Embryonic facial prominence (tissue), 1 donor: ENCODE data around the gene TLK1.
"Not testable (repeated sequence)": the region's sequence is repeated elsewhere in the genome, so short reads cannot be mapped to it uniquely, and the experiment has no call there.

Experiments used
- DNase-seq: peaks from one replicate; pipeline ENCODE4 v3.0.0-alpha.2; 2016; ENCODE audit errors: extremely low spot score

The TLK1 gene

GRCh38 chr2:171083451-171083850, 77.2 kb downstream of the TLK1 start:
- DNase-seq = no peak

GRCh38 chr2:171081649-171082111, 79.0 kb downstream of the TLK1 start:
- DNase-seq = no peak

GRCh38 chr2:171080607-171081006, 80.1 kb downstream of the TLK1 start:
- DNase-seq = no peak

DNA sequence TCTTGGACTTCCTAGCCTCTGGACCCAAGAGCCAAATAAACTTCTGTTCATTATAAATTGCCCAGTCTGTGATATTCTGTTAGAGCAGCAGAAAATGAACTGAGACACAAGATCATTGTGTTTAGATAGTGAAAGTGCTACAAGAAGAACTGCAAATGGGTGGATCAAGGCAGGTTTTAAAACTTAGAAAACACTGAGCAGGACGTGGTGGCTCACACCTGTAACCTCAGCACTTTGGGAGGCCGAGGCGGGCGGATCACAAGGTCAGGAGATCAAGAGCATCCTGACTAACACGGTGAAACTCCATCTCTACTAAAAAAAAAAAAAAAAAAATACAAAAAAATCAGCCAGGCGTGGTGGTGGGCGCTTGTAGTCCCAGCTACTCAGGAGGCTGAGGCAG, 84.3 kb downstream of the TLK1 start:
- not testable (repeated sequence) for DNase-seq

DNA sequence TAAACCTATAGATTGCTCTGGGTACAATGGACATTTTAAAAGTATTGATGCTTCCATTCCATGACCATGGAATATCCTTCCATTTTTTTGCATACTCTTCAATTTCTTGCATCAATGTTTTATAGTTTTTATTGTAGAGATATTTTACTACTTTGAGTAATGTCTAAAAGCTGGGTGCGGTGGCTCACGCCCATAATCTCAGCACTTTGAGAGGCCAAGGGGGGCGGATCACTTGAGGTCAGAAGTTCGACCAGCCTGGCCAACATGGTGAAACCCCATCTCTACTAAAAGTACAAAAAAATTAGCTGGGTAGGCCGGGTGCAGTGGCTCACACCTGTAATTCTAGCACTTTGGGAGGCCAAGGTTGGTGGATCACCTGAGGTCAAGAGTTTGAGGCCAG, 88.5 kb downstream of the TLK1 start:
- no peak for DNase-seq

DNA sequence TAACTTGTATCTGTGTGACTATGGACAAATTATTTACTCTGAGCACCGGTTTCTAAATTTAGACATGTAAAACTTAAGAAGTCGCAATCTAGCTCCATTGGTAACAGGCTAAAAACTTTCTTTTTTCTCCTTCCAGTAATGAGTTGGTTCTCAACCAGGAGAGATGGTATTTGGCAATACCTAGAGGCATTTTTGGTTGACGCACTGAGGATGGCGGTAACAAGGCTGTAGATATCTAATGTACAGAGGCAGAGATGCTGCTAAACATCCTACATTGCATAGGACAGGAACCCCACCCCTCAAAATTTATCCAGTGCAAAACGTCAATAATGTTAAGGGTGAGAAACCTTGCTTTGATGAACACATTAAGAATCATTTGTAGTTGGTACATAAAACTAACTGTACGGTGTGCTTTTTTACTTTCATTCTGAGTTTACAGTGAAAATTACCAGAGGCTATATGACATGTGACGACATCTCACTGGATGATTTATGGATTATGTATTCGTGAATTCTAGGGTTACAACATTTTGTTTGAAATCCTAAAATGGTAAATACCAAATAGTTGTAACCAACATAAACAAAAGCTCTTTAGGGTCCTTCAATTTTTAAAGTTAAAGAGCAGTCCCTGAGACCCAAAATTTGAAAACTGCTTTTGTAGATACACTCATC, 91.3 kb downstream of the TLK1 start:
- no peak for DNase-seq

DNA sequence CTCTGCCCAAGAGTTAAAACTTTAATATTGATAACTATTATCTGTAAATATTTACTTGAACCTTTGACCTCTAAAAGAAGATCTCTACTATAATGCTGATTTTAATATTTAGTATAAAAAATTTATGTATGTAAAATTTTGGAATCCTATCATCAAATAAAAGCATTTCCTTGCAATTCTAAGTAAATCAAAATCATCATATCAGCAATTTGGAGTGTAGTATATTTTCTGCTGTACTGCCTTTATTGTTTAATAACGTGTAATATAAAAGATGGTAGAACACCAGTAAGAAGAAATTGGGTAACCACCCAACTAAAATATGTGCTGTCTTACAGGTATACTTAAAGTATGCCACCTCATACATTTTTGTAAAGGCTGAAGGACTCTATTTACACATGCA, 94.6 kb downstream of the TLK1 start:
- no peak for DNase-seq

DNA sequence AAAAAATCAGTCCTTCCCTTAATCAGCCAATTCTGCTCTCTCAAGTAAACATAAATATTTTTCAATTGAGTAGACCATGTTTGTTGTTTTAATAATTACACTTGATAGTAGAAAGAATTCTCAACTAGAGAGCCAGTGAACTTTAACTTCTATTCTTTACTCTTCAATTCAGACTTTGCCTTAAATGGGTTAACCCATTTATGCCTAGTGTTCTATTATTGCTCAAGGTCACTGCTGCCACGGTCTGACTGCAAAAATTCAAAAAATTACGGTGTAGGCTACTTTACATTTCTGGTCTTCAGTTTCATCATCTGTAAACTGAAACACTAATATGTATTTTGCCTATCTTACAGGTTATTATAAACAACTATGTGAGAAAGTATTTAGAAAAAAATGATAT, 103.1 kb downstream of the TLK1 start:
- no peak for DNase-seq

DNA sequence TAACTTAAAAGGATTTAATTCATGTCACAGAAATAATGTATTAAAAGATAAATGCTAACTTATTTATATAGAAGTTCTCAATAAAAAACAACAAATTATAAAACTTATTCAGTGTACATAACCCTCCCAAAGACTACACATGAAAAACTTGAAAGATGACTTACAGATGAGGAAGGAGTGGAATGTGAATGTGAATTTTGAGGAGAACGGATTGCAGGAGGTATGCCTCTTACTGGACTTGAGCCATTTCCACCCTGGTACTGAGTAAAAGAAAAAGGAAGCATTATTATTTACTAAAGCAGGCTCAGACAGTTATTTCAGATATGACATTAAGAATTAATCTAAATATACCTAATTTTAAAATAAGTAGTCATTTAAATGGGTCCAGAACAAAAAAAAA, 104.4 kb downstream of the TLK1 start:
- DNase-seq = no peak

- DNase-seq = no peak
Observed at GRCh38 chr2:171049691-171050090, 111.0 kb downstream of the TLK1 start.

DNA sequence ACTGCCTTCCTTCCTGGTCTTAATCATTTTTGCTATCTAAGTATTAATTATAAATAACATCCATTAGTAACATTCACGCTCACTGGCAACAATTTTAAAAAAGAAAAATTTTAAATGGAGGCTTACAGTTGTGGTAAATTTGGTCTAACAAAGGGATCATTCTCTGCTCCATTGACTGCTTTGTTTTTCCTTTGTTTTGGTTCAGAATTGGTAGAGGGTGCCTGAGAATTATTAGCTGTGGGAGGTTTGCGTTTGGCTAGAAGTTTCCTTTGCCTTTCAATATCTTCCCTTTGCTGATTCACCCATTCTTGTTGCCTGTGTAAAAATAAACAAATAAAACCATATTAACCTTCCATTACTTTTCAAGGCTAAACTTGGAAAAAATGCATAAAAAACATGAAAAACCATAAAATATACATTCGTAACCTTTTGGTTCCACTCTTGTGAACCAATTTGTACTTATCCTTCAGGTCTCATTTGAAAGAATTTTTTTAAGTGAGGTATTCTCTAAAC, 114.6 kb downstream of the TLK1 start:
- no peak for DNase-seq

DNA sequence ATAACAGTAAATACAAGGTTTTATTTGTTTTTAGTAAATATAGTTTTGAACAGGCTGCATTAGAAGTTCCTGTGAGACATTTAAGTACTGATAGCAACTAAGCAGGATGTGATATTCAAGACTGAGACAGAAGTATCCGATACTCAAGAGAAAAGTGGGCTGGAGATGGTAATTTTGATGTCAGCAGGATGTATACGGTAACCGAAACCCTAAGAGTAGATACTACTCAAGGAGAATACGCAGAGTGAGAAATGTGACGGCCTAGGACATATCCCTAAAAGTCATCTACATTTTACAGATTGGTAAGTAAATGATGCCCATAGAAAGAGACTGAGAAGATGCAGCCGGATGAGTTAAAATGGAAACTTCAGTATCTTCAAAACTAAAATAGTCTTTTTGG, 116.3 kb downstream of the TLK1 start:
- DNase-seq = no peak

GRCh38 chr2:171042253-171042969, 118.3 kb downstream of the TLK1 start:
- DNase-seq = no peak

DNA sequence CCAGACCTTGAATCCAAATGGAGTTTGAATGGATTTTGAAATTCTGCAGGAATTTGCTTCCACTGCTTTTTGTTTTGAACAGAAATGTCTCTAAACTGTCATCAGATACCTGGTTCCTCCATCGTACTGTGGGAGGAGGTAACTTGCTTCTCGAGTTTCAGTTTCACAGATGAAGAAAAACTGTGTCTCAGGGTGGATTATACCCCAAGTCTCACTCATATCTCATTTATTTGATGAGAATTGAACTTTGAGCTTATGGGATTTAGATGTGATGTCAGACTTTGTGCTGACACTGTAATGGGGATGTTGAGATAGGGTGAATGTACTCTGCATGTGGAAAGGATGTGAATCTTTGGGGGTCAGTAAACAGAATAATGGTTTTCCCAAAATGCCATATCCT, 124.2 kb downstream of the TLK1 start:
- DNase-seq = no peak

DNA sequence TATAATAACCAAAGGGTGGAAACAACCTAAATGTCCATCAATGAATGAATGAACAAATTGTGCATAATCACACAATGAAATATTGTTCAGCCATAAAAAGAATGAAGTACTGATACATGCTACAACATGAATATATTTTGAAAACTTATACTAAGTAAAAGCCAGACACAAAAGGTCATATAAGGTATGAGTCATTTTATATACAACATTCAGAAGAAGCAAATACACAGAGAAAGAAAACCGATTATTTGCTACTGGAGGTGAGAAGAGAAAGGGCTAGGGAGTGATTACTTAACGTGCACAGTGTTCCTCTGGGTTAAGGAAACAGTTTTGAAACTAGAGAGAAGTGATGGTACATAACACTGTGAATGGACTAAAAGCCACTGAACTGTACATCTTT, 126.4 kb downstream of the TLK1 start:
- no peak for DNase-seq

DNA sequence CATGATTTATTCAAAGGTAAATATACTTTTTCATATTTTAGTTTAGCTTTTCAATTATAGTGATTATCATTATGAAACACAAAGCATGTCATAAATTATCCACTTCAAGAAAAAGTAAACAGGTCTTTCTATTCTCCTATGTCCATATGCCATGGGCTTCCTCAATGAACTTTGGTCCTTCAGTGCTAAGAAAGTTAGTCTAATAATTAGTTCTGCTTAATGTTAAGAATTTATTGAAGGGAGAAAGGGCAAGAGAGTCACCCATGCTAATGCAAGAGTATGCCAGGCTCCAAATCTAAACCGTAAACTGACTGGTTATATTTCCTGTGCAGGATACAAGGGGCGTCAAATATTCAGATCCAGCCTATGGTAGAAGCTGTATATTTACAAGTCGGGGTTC, 135.5 kb downstream of the TLK1 start:
- no peak for DNase-seq

GRCh38 chr2:171018522-171018921, 142.2 kb downstream of the TLK1 start:
- no peak for DNase-seq

DNA sequence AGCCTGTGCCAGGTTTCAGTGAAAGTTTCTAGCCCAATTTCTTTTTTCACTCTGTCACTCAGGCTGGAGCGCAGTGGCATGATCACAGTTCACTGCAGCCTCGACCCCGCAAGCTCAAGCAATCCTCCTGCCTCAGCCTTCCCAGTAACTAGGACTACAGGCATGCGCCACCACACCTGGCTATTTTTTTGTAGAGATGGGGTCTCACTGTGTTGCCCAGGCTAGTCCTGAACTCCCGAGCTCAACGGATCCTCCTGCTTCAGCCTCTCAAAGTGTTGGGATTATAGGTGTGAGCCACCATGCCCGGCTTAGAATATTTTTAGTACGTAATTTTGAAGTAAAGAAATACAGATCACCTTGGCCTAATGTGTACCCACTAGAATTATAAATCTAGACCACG, 144.6 kb downstream of the TLK1 start:
- no peak for DNase-seq

DNA sequence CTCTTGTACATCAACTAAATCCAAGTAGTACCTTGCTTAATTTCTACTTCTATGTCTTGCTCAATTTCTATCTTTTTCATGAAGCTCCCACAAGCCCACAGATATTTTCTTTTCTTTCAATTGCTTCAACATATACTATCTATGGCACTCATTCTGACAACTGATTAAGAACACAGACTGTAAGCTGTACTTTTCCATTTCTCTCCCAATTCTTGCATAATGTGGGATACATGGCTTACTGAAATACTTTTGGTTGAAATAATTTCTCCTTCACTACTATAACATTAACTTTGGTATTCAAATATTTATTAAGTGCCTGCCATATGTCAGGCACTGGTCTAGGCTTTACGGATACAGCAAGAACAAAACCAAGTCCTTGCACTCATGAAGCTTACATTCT, 146.8 kb downstream of the TLK1 start:
- no peak for DNase-seq

GRCh38 chr2:171009386-171009785, 151.3 kb downstream of the TLK1 start:
- no peak for DNase-seq

DNA sequence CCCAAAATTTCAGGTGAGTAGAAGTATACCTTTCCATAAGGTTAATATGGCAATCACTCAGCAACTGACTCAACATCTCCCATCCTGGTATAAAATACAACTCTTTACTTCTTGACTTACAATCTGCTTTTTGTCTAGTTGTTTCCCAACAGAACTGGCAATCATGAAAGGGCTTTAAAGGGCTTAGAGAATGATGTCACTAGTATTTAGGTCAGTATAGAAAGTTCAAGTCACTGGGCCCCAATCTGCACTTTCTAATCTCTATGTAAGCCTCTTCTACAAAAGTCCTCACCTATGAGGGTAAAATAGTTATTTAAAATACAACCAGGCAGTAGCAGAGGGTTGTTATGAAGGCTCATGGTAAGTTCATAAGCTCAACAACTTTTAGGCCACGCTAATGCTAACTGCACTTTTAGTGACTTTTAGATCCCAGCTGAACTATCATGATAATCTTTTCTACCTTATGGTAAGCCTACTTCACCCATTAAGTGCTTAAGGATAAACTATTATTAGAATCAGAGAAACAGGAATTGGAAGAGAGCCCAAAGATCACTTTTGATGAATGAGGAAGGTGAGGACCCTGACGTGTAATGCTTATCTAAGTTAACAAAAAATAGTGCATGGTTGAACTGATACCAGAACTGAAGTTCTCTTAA, 152.0 kb downstream of the TLK1 start:
- DNase-seq = no peak

DNA sequence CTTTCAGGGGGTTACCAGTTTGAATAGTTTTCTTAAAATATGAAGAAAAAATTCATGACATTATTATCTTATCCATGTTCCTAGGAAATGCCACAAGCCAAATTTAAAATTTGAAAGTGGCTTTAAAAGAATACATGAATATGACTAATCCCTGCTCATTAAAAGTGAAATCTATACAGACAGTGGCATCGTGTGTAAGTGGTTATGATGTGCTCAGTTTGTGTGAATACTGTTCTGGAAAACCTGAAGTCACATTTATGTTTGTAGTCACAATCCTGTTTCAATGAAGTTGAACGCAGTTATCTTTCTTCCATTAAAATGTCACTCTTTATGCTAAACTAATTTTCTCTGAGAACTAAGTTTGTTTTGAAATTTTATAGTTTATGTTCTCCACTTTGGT, 155.9 kb downstream of the TLK1 start:
- DNase-seq = no peak

DNA sequence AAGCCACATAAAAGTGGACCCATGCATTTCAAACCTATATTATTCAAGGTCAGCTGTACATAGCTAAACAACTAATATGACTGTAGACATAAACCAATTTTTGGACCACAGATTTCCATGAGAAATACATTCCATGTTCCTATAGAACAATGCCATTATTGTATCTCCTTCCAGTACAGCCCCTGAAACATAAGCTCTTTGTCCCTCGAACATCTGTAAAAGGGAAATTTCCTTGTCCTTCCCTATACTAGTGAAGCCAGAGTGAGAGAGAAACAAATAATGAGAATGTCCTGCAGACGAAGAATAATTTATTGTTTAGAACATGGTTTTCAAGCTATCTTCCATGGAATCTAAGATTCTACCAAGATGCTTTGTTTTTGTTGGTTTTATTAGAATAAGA, 156.3 kb downstream of the TLK1 start:
- no peak for DNase-seq
